ENCODE measurements around the gene MRC1.

MRC1 gene

GRCh38 chr10:17819836-17820235 is 10.7 kb downstream of the MRC1 start:
- Histone ChIP-seq H3K4me3 (ENCODE audit: low read depth in 1 of 2, low read length in 2 of 2) (no peak overlapping the region), H3K27me3 (ENCODE audit: low read depth, low read length) (no peaks in the 10 kb centered on the region), H3K9me3 (ENCODE audit: control insufficient read depth in 1 of 2, low read length in 2 of 2) (no peaks in the 10 kb centered on the region), H3K27ac (ENCODE audit: low read length) (no peak overlapping the region), H3K4me1 (ENCODE audit: control insufficient read depth in 1 of 2, insufficient read depth in 2 of 2, low read length in 2 of 2) (no peaks in the 10 kb centered on the region), H3K36me3 (ENCODE audit: control insufficient read depth in 1 of 2, insufficient read depth in 2 of 2, low read length in 2 of 2) (no peaks in the 10 kb centered on the region)

- Histone ChIP-seq H3K27me3 (ENCODE audit: low read depth, low read length) (no peaks in the 10 kb centered on the region), H3K4me3 (ENCODE audit: low read depth in 1 of 2, low read length in 2 of 2) (no peak overlapping the region), H3K9me3 (ENCODE audit: control insufficient read depth in 1 of 2, low read length in 2 of 2) (no peaks in the 10 kb centered on the region), H3K4me1 (ENCODE audit: control insufficient read depth in 1 of 2, insufficient read depth in 2 of 2, low read length in 2 of 2) (no peaks in the 10 kb centered on the region), H3K27ac (ENCODE audit: low read length) (no peak overlapping the region), H3K36me3 (ENCODE audit: control insufficient read depth in 1 of 2, insufficient read depth in 2 of 2, low read length in 2 of 2) (no peaks in the 10 kb centered on the region)
Measured at GRCh38 chr10:17820943-17821342, 11.8 kb downstream of the MRC1 start.

- H3K9me3 ChIP-seq (ENCODE audit: control insufficient read depth in 1 of 2, low read length in 2 of 2), result no peaks in the 10 kb centered on the region
- no peak overlapping the region for H3K27ac ChIP-seq (ENCODE audit: low read length)
Measured at GRCh38 chr10:17821893-17822292, 12.7 kb downstream of the MRC1 start.

GRCh38 chr10:17831341-17831740 is 22.2 kb downstream of the MRC1 start:
- Histone ChIP-seq H3K27me3 (ENCODE audit: low read depth, low read length) (no peaks in the 10 kb centered on the region), H3K4me1 (ENCODE audit: control insufficient read depth in 1 of 2, insufficient read depth in 2 of 2, low read length in 2 of 2) (peaks cover 0 to 9% of the 10 kb centered on the region in 2 donors), H3K9me3 (ENCODE audit: control insufficient read depth in 1 of 2, low read length in 2 of 2) (no peaks in the 10 kb centered on the region), H3K27ac (ENCODE audit: low read length) (no peak overlapping the region), H3K4me3 (ENCODE audit: low read depth in 1 of 2, low read length in 2 of 2) (no peak overlapping the region), H3K36me3 (ENCODE audit: control insufficient read depth in 1 of 2, insufficient read depth in 2 of 2, low read length in 2 of 2) (no peaks in the 10 kb centered on the region)

More at GRCh38 chr10:17821893-17822292, 12.7 kb downstream of the MRC1 start:
- Histone ChIP-seq H3K4me3 (ENCODE audit: low read depth in 1 of 2, low read length in 2 of 2) (no peak overlapping the region), H3K4me1 (ENCODE audit: control insufficient read depth in 1 of 2, insufficient read depth in 2 of 2, low read length in 2 of 2) (no peaks in the 10 kb centered on the region), H3K36me3 (ENCODE audit: control insufficient read depth in 1 of 2, insufficient read depth in 2 of 2, low read length in 2 of 2) (no peaks in the 10 kb centered on the region), H3K27me3 (ENCODE audit: low read depth, low read length) (no peaks in the 10 kb centered on the region)

GRCh38 chr10:17831896-17832295 is 22.7 kb downstream of the MRC1 start:
- Histone ChIP-seq H3K4me3 (ENCODE audit: low read depth in 1 of 2, low read length in 2 of 2) (no peak overlapping the region), H3K27ac (ENCODE audit: low read length) (no peak overlapping the region), H3K36me3 (ENCODE audit: control insufficient read depth in 1 of 2, insufficient read depth in 2 of 2, low read length in 2 of 2) (no peaks in the 10 kb centered on the region), H3K9me3 (ENCODE audit: control insufficient read depth in 1 of 2, low read length in 2 of 2) (no peaks in the 10 kb centered on the region), H3K4me1 (ENCODE audit: control insufficient read depth in 1 of 2, insufficient read depth in 2 of 2, low read length in 2 of 2) (peaks cover 0 to 9% of the 10 kb centered on the region in 2 donors), H3K27me3 (ENCODE audit: low read depth, low read length) (no peaks in the 10 kb centered on the region)

- Histone ChIP-seq H3K36me3 (ENCODE audit: control insufficient read depth in 1 of 2, insufficient read depth in 2 of 2, low read length in 2 of 2) (no peaks in the 10 kb centered on the region), H3K4me1 (ENCODE audit: control insufficient read depth in 1 of 2, insufficient read depth in 2 of 2, low read length in 2 of 2) (peaks cover 0 to 9% of the 10 kb centered on the region in 2 donors), H3K9me3 (ENCODE audit: control insufficient read depth in 1 of 2, low read length in 2 of 2) (no peaks in the 10 kb centered on the region), H3K27me3 (ENCODE audit: low read depth, low read length) (no peaks in the 10 kb centered on the region), H3K4me3 (ENCODE audit: low read depth in 1 of 2, low read length in 2 of 2) (no peak overlapping the region), H3K27ac (ENCODE audit: low read length) (no peak overlapping the region)
Measured at GRCh38 chr10:17833656-17834055, 24.5 kb downstream of the MRC1 start.

- H3K4me1 ChIP-seq (ENCODE audit: control insufficient read depth in 1 of 2, insufficient read depth in 2 of 2, low read length in 2 of 2), result peaks cover 0 to 9% of the 10 kb centered on the region in 2 donors
- no peaks in the 10 kb centered on the region for H3K9me3 ChIP-seq (ENCODE audit: control insufficient read depth in 1 of 2, low read length in 2 of 2)
- no peak overlapping the region for H3K27ac ChIP-seq (ENCODE audit: low read length)
- H3K36me3 ChIP-seq (ENCODE audit: control insufficient read depth in 1 of 2, insufficient read depth in 2 of 2, low read length in 2 of 2), result no peaks in the 10 kb centered on the region
- H3K4me3 ChIP-seq (ENCODE audit: low read depth in 1 of 2, low read length in 2 of 2), result no peak overlapping the region
- H3K27me3 ChIP-seq (ENCODE audit: low read depth, low read length), result no peaks in the 10 kb centered on the region
Measured at GRCh38 chr10:17835688-17836087, 26.5 kb downstream of the MRC1 start.

GRCh38 chr10:17836942-17837341 is 27.8 kb downstream of the MRC1 start:
- Histone ChIP-seq H3K36me3 (ENCODE audit: control insufficient read depth in 1 of 2, insufficient read depth in 2 of 2, low read length in 2 of 2) (no peaks in the 10 kb centered on the region), H3K4me3 (ENCODE audit: low read depth in 1 of 2, low read length in 2 of 2) (peak overlapping the region in 1 of 2 donors; percentile 61), H3K27me3 (ENCODE audit: low read depth, low read length) (no peaks in the 10 kb centered on the region), H3K9me3 (ENCODE audit: control insufficient read depth in 1 of 2, low read length in 2 of 2) (no peaks in the 10 kb centered on the region), H3K4me1 (ENCODE audit: control insufficient read depth in 1 of 2, insufficient read depth in 2 of 2, low read length in 2 of 2) (peaks cover 0 to 9% of the 10 kb centered on the region in 2 donors), H3K27ac (ENCODE audit: low read length) (no peak overlapping the region)

- H3K27ac ChIP-seq (ENCODE audit: low read length), result no peak overlapping the region
- H3K27me3 ChIP-seq (ENCODE audit: low read depth, low read length), result no peaks in the 10 kb centered on the region
- H3K4me1 ChIP-seq (ENCODE audit: control insufficient read depth in 1 of 2, insufficient read depth in 2 of 2, low read length in 2 of 2), result peaks cover 0 to 9% of the 10 kb centered on the region in 2 donors
- no peak overlapping the region for H3K4me3 ChIP-seq (ENCODE audit: low read depth in 1 of 2, low read length in 2 of 2)
- no peaks in the 10 kb centered on the region for H3K9me3 ChIP-seq (ENCODE audit: control insufficient read depth in 1 of 2, low read length in 2 of 2)
- no peaks in the 10 kb centered on the region for H3K36me3 ChIP-seq (ENCODE audit: control insufficient read depth in 1 of 2, insufficient read depth in 2 of 2, low read length in 2 of 2)
Measured at GRCh38 chr10:17838080-17838648, 29.0 kb downstream of the MRC1 start.

- Histone ChIP-seq H3K36me3 (ENCODE audit: control insufficient read depth in 1 of 2, insufficient read depth in 2 of 2, low read length in 2 of 2) (no peaks in the 10 kb centered on the region), H3K4me1 (ENCODE audit: control insufficient read depth in 1 of 2, insufficient read depth in 2 of 2, low read length in 2 of 2) (peaks cover 0 to 2% of the 10 kb centered on the region in 2 donors), H3K9me3 (ENCODE audit: control insufficient read depth in 1 of 2, low read length in 2 of 2) (no peaks in the 10 kb centered on the region), H3K27ac (ENCODE audit: low read length) (no peak overlapping the region), H3K4me3 (ENCODE audit: low read depth in 1 of 2, low read length in 2 of 2) (no peak overlapping the region), H3K27me3 (ENCODE audit: low read depth, low read length) (no peaks in the 10 kb centered on the region)
Measured at GRCh38 chr10:17841050-17841449, 31.9 kb downstream of the MRC1 start.

- no peak overlapping the region for H3K27ac ChIP-seq (ENCODE audit: low read length)
- H3K36me3 ChIP-seq (ENCODE audit: control insufficient read depth in 1 of 2, insufficient read depth in 2 of 2, low read length in 2 of 2), result no peaks in the 10 kb centered on the region
- no peaks in the 10 kb centered on the region for H3K9me3 ChIP-seq (ENCODE audit: control insufficient read depth in 1 of 2, low read length in 2 of 2)
- H3K27me3 ChIP-seq (ENCODE audit: low read depth, low read length), result no peaks in the 10 kb centered on the region
- no peaks in the 10 kb centered on the region for H3K4me1 ChIP-seq (ENCODE audit: control insufficient read depth in 1 of 2, insufficient read depth in 2 of 2, low read length in 2 of 2)
- H3K4me3 ChIP-seq (ENCODE audit: low read depth in 1 of 2, low read length in 2 of 2), result no peak overlapping the region
Measured at GRCh38 chr10:17842641-17843040, 33.5 kb downstream of the MRC1 start.

GRCh38 chr10:17847585-17848296 is 38.6 kb downstream of the MRC1 start:
- no peak overlapping the region for H3K27ac ChIP-seq (ENCODE audit: low read length)
- no peaks in the 10 kb centered on the region for H3K36me3 ChIP-seq (ENCODE audit: control insufficient read depth in 1 of 2, insufficient read depth in 2 of 2, low read length in 2 of 2)
- no peaks in the 10 kb centered on the region for H3K4me1 ChIP-seq (ENCODE audit: control insufficient read depth in 1 of 2, insufficient read depth in 2 of 2, low read length in 2 of 2)
- H3K9me3 ChIP-seq (ENCODE audit: control insufficient read depth in 1 of 2, low read length in 2 of 2), result no peaks in the 10 kb centered on the region
- no peaks in the 10 kb centered on the region for H3K27me3 ChIP-seq (ENCODE audit: low read depth, low read length)
- no peak overlapping the region for H3K4me3 ChIP-seq (ENCODE audit: low read depth in 1 of 2, low read length in 2 of 2)
